Stimulated activated CD8-positive, alpha-beta memory T cell treated with anti-CD3 and anti-CD28 coated beads, Interleukin-15, amount 100 ng/mL, for 48 hours (primary cell): ENCODE data around the gene PCSK2.

Experiments used
- DNase-seq, 2 donors: peaks; one replicate each; pipeline ENCODE4 v3.0.0-alpha.2; 2020; ENCODE audit warnings: low read depth in 2 of 2

The PCSK2 gene

GRCh38 chr20:17479063-17479657 is 252.3 kb downstream of the PCSK2 start:
- DNase-seq, result no peak

GRCh38 chr20:17480696-17481095 is 253.9 kb downstream of the PCSK2 start:
- DNase-seq, result no peak

- no peak for DNase-seq
Measured at GRCh38 chr20:17481661-17482060, 254.8 kb downstream of the PCSK2 start.

GRCh38 chr20:17482536-17482935 is 255.7 kb downstream of the PCSK2 start:
- DNase-seq, result no peak

- DNase-seq, result no peak
Measured at GRCh38 chr20:17485017-17485416, 258.2 kb downstream of the PCSK2 start.

- DNase-seq, result no peak
Measured at GRCh38 chr20:17488916-17489600, 262.2 kb downstream of the PCSK2 start.

- no peak for DNase-seq
Measured at GRCh38 chr20:17490501-17490900, 263.7 kb downstream of the PCSK2 start.

GRCh38 chr20:17491041-17491440 is 264.2 kb downstream of the PCSK2 start:
- DNase-seq, result no peak

- no peak for DNase-seq
Measured at GRCh38 chr20:17491488-17491887, 264.6 kb downstream of the PCSK2 start.

GRCh38 chr20:17493173-17493572 is 266.3 kb downstream of the PCSK2 start:
- no peak for DNase-seq

- no peak for DNase-seq
Measured at GRCh38 chr20:17494201-17494600, 267.4 kb downstream of the PCSK2 start.

GRCh38 chr20:17495826-17496225 is 269.0 kb downstream of the PCSK2 start:
- DNase-seq, result no peak

- no peak for DNase-seq
Measured at GRCh38 chr20:17497821-17498580, 271.2 kb downstream of the PCSK2 start.

GRCh38 chr20:17498641-17499040 is 271.8 kb downstream of the PCSK2 start:
- no peak for DNase-seq

- no peak for DNase-seq
Measured at GRCh38 chr20:17499041-17499440, 272.2 kb downstream of the PCSK2 start.

GRCh38 chr20:17500271-17500670 is 273.4 kb downstream of the PCSK2 start:
- no peak for DNase-seq

- DNase-seq, result no peak
Measured at GRCh38 chr20:17500826-17501225, 274.0 kb downstream of the PCSK2 start.

- no peak for DNase-seq
Measured at GRCh38 chr20:17501701-17502100, 274.9 kb downstream of the PCSK2 start.

- DNase-seq, result no peak
Measured at GRCh38 chr20:17502105-17502504, 275.3 kb downstream of the PCSK2 start.

GRCh38 chr20:17503301-17504065 is 276.6 kb downstream of the PCSK2 start:
- DNase-seq, result no peak

GRCh38 chr20:17504066-17504897 is 277.4 kb downstream of the PCSK2 start:
- DNase-seq, result no peak
